Ishikawa (cell line): ENCODE results near the gene ZNF579.

Experiments
- CREB1 ChIP-seq: IDR thresholded peaks from 2 replicates; pipeline ENCODE4 v1.6.1; 2012; ENCODE audit warnings: low read depth
- EGR1 ChIP-seq: IDR thresholded peaks from 2 replicates; pipeline ENCODE4 v1.6.1; 2012
- EP300 ChIP-seq: IDR thresholded peaks from 2 replicates; pipeline ENCODE4 v1.6.1; 2012; ENCODE audit warnings: borderline replicate concordance
- FOXM1 ChIP-seq: IDR thresholded peaks from 2 replicates; pipeline ENCODE4 v1.6.1; 2012; ENCODE audit warnings: low read depth, borderline replicate concordance
- NFIC ChIP-seq: IDR thresholded peaks from 2 replicates; pipeline ENCODE4 v1.6.1; 2012
- RAD21 ChIP-seq: IDR thresholded peaks from 2 replicates; pipeline ENCODE4 v1.6.1; 2012; ENCODE audit warnings: low read depth
- REST ChIP-seq: IDR thresholded peaks from 2 replicates; pipeline ENCODE4 v1.6.1; 2012; ENCODE audit warnings: low read depth, mild to moderate bottlenecking
- TEAD4 ChIP-seq: IDR thresholded peaks from 2 replicates; pipeline ENCODE4 v1.6.1; 2012
- USF1 ChIP-seq: IDR thresholded peaks from 2 replicates; pipeline ENCODE4 v1.6.1; 2012

GRCh38 chr19:55598719-55599467, 18.2 kb upstream of the ZNF579 start:
- TF ChIP-seq RAD21 (no peak), USF1 (no peak), REST (no peak), TEAD4 (no peak), EGR1 (no peak), FOXM1 (no peak), NFIC (no peak), EP300 (no peak), CREB1 (no peak)
